ENCODE data around the gene RIOK3. TPM values are rescaled to one million over a fixed set of nuclear protein-coding genes. Genes with fewer than 3 reads are reported as not detected.
A peak's percentile ranks its signal among the peaks of the same experiment; 100 is the strongest.

RIOK3 gene
- total RNA-seq, 1 experiment from 2014 or later = 42.5 TPM

- no peaks in the 10 kb centered on the region for H3K9me2 ChIP-seq (ENCODE audit: insufficient read depth)
- ChIA-PET POLR2A (no interaction called here), RAD21 (ENCODE audit: low non-redundant PET in 1 of 2, low total read pairs in 2 of 2, uncharacterized antibody in 2 of 2, unreplicated experiment in 2 of 2) (no interaction called here), CTCF (no interaction called here)
- intact Hi-C loops (cut with micrococcal nuclease) = no loop called here
- no peaks in the 10 kb centered on the region for H3K9me3 ChIP-seq (ENCODE audit: control insufficient read depth in 1 of 2, insufficient read depth in 1 of 2, low read depth in 1 of 2, low read length in 2 of 2)
- H3K4me3 ChIP-seq (replicated peaks in 1 of 2; ENCODE audit: low read depth in 1 of 2, low read length in 2 of 2) = no peak overlapping the region
- no peaks in the 10 kb centered on the region for H4K20me1 ChIP-seq (ENCODE audit: insufficient read depth)
- H3K4me1 ChIP-seq (ENCODE audit: control insufficient read depth in 1 of 2, insufficient read depth in 2 of 2, low read length in 2 of 2) = peaks cover 16 to 20% of the 10 kb centered on the region in 2 experiments
- H2AFZ ChIP-seq (ENCODE audit: low read depth, low read length, poor library complexity, severe bottlenecking) = no peak overlapping the region
- 0 out of 2 replicates have a peak, but pooled peaks cover 3% of the 10 kb centered on the region for H3K79me2 ChIP-seq (ENCODE audit: insufficient read depth, low read length)
- H3K27ac ChIP-seq (ENCODE audit: low read depth, low read length) = no peak overlapping the region
- no peak overlapping the region for H3K9ac ChIP-seq (ENCODE audit: low read length)
- BruUV-seq (replicated peaks) = no TSS peak
- no peak for DNase-seq (ENCODE audit: low read depth, low spot score)
- ATAC-seq = no peak
- TF ChIP-seq FOSL1 (IDR thresholded peaks at IDR 0.05; ENCODE audit: low read depth) = no peak
- TF ChIP-seq TCF7L2 (IDR thresholded peaks at IDR 0.05; ENCODE audit: borderline replicate concordance, extremely low read depth, insufficient read depth, insufficient read length) = no peak
- TF ChIP-seq EZH2 (IDR thresholded peaks at IDR 0.05) = no peak
- TF ChIP-seq ZNF274 (IDR thresholded peaks at IDR 0.05; ENCODE audit: low read depth, low read length) = no peak
- H3K27me3 ChIP-seq (ENCODE audit: insufficient read depth, low read length) = no peaks in the 10 kb centered on the region
- no peaks in the 10 kb centered on the region for H3K36me3 ChIP-seq (ENCODE audit: control insufficient read depth in 1 of 2, insufficient read depth in 2 of 2, low read length in 2 of 2)
- no peak overlapping the region for H3K4me2 ChIP-seq (ENCODE audit: low read length)
These were observed 31.8 kb upstream of the RIOK3 start for GRCh38 chr18:23421277-23421676.

GRCh38 chr18:23422751-23423418 lies 30.2 kb upstream of the RIOK3 start:
- BruUV-seq (replicated peaks) = no TSS peak
- H3K27ac ChIP-seq (ENCODE audit: low read depth, low read length) = peak overlapping the region; percentile 36; the same call in 1 of the 2 replicates
- ATAC-seq (peak; percentile 95), DNase-seq (ENCODE audit: low read depth, low spot score) (peak; percentile 78)
- POLR2A ChIA-PET = no interaction called here
- intact Hi-C loops (cut with micrococcal nuclease) = no loop called here
- RAD21 ChIA-PET (ENCODE audit: low non-redundant PET in 1 of 2, low total read pairs in 2 of 2, uncharacterized antibody in 2 of 2, unreplicated experiment in 2 of 2) = no interaction called here
- peaks cover 16 to 20% of the 10 kb centered on the region in 2 experiments for H3K4me1 ChIP-seq (ENCODE audit: control insufficient read depth in 1 of 2, insufficient read depth in 2 of 2, low read length in 2 of 2)
- H3K9me3 ChIP-seq (ENCODE audit: control insufficient read depth in 1 of 2, insufficient read depth in 1 of 2, low read depth in 1 of 2, low read length in 2 of 2) = no peaks in the 10 kb centered on the region
- no peaks in the 10 kb centered on the region for H4K20me1 ChIP-seq (ENCODE audit: insufficient read depth)
- no peaks in the 10 kb centered on the region for H3K27me3 ChIP-seq (ENCODE audit: insufficient read depth, low read length)
- H3K79me2 ChIP-seq (ENCODE audit: insufficient read depth, low read length) = 0 out of 2 replicates have a peak, but pooled peaks cover 3% of the 10 kb centered on the region
- peak overlapping the region; percentile 52 for H3K4me2 ChIP-seq (ENCODE audit: low read length)
- CTCF ChIA-PET = interaction anchor here (0.6 to 1.1 kb wide), 3 partner anchors 11 to 328 kb away, joined by 3 to 7 read pairs (median 3); no protein-coding TSS in a partner anchor
- H3K4me3 ChIP-seq (replicated peaks in 1 of 2; ENCODE audit: low read depth in 1 of 2, low read length in 2 of 2) = no peak overlapping the region
- H2AFZ ChIP-seq (ENCODE audit: low read depth, low read length, poor library complexity, severe bottlenecking) = no peak overlapping the region
- no peaks in the 10 kb centered on the region for H3K36me3 ChIP-seq (ENCODE audit: control insufficient read depth in 1 of 2, insufficient read depth in 2 of 2, low read length in 2 of 2)
- no peak overlapping the region for H3K9ac ChIP-seq (ENCODE audit: low read length)
- TF ChIP-seq EZH2 (IDR thresholded peaks at IDR 0.05) (no peak), ELF1 (IDR thresholded peaks at IDR 0.05; ENCODE audit: borderline replicate concordance, low read depth) (no peak), JUND (IDR thresholded peaks at IDR 0.05) (peak; percentile 77), SP1 (IDR thresholded peaks at IDR 0.05; ENCODE audit: low read depth) (peak; percentile 80), MAX (IDR thresholded peaks at IDR 0.05) (peak; percentile 67), CTCF (IDR thresholded peaks at IDR 0.05 in 2 of 3, conservative IDR thresholded peaks at IDR 0.05 in 1 of 3; ENCODE audit: borderline replicate concordance in 1 of 3, insufficient read depth in 1 of 3, low read depth in 2 of 3, low read length in 2 of 3) (no peak), CEBPB (IDR thresholded peaks at IDR 0.05; ENCODE audit: low read depth) (peak; percentile 99), EGR1 (IDR thresholded peaks at IDR 0.05; ENCODE audit: low read depth) (no peak), ZFX (IDR thresholded peaks at IDR 0.05) (no peak), FOSL1 (IDR thresholded peaks at IDR 0.05; ENCODE audit: low read depth) (peak; percentile 66), SIN3A (IDR thresholded peaks at IDR 0.05; ENCODE audit: low read depth) (peak; percentile 96), EZH2phosphoT487 (IDR thresholded peaks at IDR 0.05; ENCODE audit: borderline replicate concordance) (no peak), TCF7L2 (IDR thresholded peaks at IDR 0.05; ENCODE audit: borderline replicate concordance, extremely low read depth, insufficient read depth, insufficient read length) (no peak), POLR2A (IDR thresholded peaks at IDR 0.05; ENCODE audit: borderline replicate concordance, extremely low read depth, insufficient read depth, insufficient read length) (no peak), CBX3 (IDR thresholded peaks at IDR 0.05; ENCODE audit: low read depth) (peak; percentile 81)
- no peaks in the 10 kb centered on the region for H3K9me2 ChIP-seq (ENCODE audit: insufficient read depth)

Measured in HCT116 (cell line).